Right lobe of liver (tissue), 4 donors: ENCODE results near the gene KCNQ5.

Source experiments
- POLR2A ChIP-seq: fragments of 450-650 bp; IDR thresholded peaks from one replicate; pipeline ENCODE4 v1.6.1; 2017; ENCODE audit warnings: antibody characterized with exemption, mild to moderate bottlenecking
- TF ChIP-seq, protein P1 (sequence below), 4 donors: fragments of 200-600 bp in 3 of 4; fragments of 450-650 bp in 1 of 4; IDR thresholded peaks; one replicate each; pipeline versions ENCODE4 v1.5.1 to v1.8.0; 2016 to 2022; ENCODE audit warnings: antibody characterized with exemption in 4 of 4, mild to moderate bottlenecking in 2 of 4
- donor health status: DM: no; HTN: no; CAD: no.
- donor health status: DM: no; HTN: no; CAD: no.
- donor health status: DM: no; HTN: yes; CAD: no.

DNA sequence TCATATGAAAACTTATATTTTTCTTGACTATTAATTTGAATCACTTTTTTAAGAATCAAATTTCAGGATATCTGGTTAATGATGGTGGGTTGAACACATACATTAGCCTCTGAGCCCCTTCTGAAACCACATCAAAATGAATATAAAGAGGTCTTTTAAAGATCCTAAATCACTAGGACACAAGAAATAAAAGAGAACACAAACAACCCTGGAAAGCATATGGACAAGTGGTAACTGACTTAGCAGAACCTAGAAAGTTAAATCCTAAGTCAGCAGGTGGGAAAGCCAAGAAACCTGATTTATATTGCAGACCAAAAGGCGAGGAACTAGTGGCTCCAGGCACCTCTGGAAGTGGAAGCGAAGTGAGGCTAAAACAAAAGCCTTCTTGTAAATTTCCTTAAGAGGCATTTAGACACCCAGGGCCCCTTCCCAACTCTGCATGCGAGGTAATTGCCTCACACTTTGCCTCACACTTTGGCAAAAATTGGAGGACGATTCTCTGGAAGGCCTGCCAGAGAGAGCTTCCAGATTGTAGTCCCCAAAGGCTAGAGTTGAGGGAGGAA lies 309.5 kb downstream of the KCNQ5 start:
- TF ChIP-seq, protein P1, sequence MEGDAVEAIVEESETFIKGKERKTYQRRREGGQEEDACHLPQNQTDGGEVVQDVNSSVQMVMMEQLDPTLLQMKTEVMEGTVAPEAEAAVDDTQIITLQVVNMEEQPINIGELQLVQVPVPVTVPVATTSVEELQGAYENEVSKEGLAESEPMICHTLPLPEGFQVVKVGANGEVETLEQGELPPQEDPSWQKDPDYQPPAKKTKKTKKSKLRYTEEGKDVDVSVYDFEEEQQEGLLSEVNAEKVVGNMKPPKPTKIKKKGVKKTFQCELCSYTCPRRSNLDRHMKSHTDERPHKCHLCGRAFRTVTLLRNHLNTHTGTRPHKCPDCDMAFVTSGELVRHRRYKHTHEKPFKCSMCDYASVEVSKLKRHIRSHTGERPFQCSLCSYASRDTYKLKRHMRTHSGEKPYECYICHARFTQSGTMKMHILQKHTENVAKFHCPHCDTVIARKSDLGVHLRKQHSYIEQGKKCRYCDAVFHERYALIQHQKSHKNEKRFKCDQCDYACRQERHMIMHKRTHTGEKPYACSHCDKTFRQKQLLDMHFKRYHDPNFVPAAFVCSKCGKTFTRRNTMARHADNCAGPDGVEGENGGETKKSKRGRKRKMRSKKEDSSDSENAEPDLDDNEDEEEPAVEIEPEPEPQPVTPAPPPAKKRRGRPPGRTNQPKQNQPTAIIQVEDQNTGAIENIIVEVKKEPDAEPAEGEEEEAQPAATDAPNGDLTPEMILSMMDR (IDR thresholded peaks at IDR 0.05): no peak
- no peak for TF ChIP-seq POLR2A
